ENCODE results near the gene ZFR.

The ZFR gene

GRCh38 chr5:32308946-32309345 is 135.6 kb downstream of the ZFR start:
- Histone ChIP-seq H3K36me3 (replicated peaks; ENCODE audit: low read depth, low read length) (peaks cover 2% of the 10 kb centered on the region), H3K4me1 (ENCODE audit: low read length) (peaks cover 9% of the 10 kb centered on the region), H3K27me3 (ENCODE audit: low read depth, low read length) (no peaks in the 10 kb centered on the region), H2AFZ (ENCODE audit: low read depth, low read length) (no peak overlapping the region), H4K20me1 (ENCODE audit: insufficient read depth, low read length) (peaks cover 3% of the 10 kb centered on the region; the same call in 1 of the 2 replicates), H3K27ac (ENCODE audit: low read length) (no peak overlapping the region), H3K4me3 (ENCODE audit: low read length) (no peak overlapping the region), H3K9ac (ENCODE audit: low read length) (no peak overlapping the region), H3K4me2 (ENCODE audit: low read length) (no peak overlapping the region), H3K9me3 (ENCODE audit: insufficient read depth, low read length) (no peaks in the 10 kb centered on the region), H3K79me2 (ENCODE audit: low read length) (peaks cover 80% of the 10 kb centered on the region)
- no peak for TF ChIP-seq CTCF (IDR thresholded peaks at IDR 0.05; ENCODE audit: low read depth, low read length)

- peaks cover 16% of the 10 kb centered on the region for H3K4me1 ChIP-seq (ENCODE audit: low read length)
- H3K9me3 ChIP-seq (ENCODE audit: insufficient read depth, low read length) = no peaks in the 10 kb centered on the region
- no peak overlapping the region for H3K4me3 ChIP-seq (ENCODE audit: low read length)
- H3K27me3 ChIP-seq (ENCODE audit: low read depth, low read length) = no peaks in the 10 kb centered on the region
- H3K79me2 ChIP-seq (ENCODE audit: low read length) = peaks cover 91% of the 10 kb centered on the region
- peaks cover 2% of the 10 kb centered on the region for H3K36me3 ChIP-seq (replicated peaks; ENCODE audit: low read depth, low read length)
- no peak overlapping the region for H3K9ac ChIP-seq (ENCODE audit: low read length)
- peaks cover 7% of the 10 kb centered on the region; the same call in 1 of the 2 replicates for H4K20me1 ChIP-seq (ENCODE audit: insufficient read depth, low read length)
- H3K4me2 ChIP-seq (ENCODE audit: low read length) = no peak overlapping the region
- H2AFZ ChIP-seq (ENCODE audit: low read depth, low read length) = no peak overlapping the region
- TF ChIP-seq CTCF (IDR thresholded peaks at IDR 0.05; ENCODE audit: low read depth, low read length) = no peak
- no peak for TF ChIP-seq EZH2phosphoT487 (IDR thresholded peaks at IDR 0.05; ENCODE audit: low read depth)
- no peak overlapping the region for H3K27ac ChIP-seq (ENCODE audit: low read length)
Measured at GRCh38 chr5:32307769-32308194, 136.8 kb downstream of the ZFR start.

- no peak for TF ChIP-seq EZH2phosphoT487 (IDR thresholded peaks at IDR 0.05; ENCODE audit: low read depth)
- no peak for TF ChIP-seq CTCF (IDR thresholded peaks at IDR 0.05; ENCODE audit: low read depth, low read length)
- Histone ChIP-seq H3K36me3 (replicated peaks; ENCODE audit: low read depth, low read length) (peaks cover 2% of the 10 kb centered on the region), H3K27ac (ENCODE audit: low read length) (no peak overlapping the region), H3K27me3 (ENCODE audit: low read depth, low read length) (no peaks in the 10 kb centered on the region), H3K9me3 (ENCODE audit: insufficient read depth, low read length) (no peaks in the 10 kb centered on the region), H3K4me3 (ENCODE audit: low read length) (no peak overlapping the region), H2AFZ (ENCODE audit: low read depth, low read length) (no peak overlapping the region), H3K4me2 (ENCODE audit: low read length) (no peak overlapping the region), H3K9ac (ENCODE audit: low read length) (no peak overlapping the region), H4K20me1 (ENCODE audit: insufficient read depth, low read length) (peaks cover 23% of the 10 kb centered on the region), H3K4me1 (ENCODE audit: low read length) (peaks cover 12% of the 10 kb centered on the region), H3K79me2 (ENCODE audit: low read length) (peaks cover 93% of the 10 kb centered on the region)
Measured at GRCh38 chr5:32304622-32305021, 139.9 kb downstream of the ZFR start.

Data from OCI-LY3 (cell line).